ENCODE measurements around the gene C2CD5.

C2CD5 gene

DNA sequence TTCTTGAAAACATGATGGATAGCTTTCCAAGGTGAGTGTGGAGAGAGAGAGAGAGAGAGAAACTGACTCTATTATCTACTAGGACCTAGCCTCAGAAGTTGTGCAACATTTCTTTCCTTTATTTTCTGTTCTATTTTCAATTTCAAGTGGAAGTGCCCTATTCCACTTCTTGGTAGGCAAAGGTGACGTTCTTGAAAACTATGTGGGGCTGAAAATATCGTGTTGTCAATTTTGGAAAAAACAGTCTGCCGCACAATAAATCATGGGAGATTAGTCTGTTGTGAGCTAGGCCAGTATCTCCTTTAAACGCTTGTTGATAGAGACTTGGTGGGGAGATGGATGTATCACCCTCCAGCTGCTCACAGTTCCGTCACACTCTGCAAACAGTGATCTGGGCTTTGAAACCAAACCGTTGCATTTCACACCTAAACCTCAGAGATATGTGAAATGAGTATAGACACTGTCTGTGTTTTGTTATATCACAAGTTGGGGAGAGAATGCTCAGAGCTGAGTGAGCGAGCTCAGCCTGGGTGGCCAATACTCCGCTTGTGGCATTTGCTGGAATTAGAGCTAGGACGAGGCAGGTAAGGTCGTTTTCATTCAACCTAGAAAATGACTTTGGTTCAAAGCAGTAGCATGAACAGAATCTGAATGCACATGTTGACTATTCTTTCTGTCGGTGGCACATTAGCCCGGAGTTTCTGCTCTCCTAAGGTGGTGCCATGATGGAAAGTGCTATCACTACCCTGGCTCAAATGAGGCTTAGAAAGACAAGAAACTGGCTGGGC is 134.8 kb downstream of the C2CD5 start:
- no peak for DNase-seq

DNA sequence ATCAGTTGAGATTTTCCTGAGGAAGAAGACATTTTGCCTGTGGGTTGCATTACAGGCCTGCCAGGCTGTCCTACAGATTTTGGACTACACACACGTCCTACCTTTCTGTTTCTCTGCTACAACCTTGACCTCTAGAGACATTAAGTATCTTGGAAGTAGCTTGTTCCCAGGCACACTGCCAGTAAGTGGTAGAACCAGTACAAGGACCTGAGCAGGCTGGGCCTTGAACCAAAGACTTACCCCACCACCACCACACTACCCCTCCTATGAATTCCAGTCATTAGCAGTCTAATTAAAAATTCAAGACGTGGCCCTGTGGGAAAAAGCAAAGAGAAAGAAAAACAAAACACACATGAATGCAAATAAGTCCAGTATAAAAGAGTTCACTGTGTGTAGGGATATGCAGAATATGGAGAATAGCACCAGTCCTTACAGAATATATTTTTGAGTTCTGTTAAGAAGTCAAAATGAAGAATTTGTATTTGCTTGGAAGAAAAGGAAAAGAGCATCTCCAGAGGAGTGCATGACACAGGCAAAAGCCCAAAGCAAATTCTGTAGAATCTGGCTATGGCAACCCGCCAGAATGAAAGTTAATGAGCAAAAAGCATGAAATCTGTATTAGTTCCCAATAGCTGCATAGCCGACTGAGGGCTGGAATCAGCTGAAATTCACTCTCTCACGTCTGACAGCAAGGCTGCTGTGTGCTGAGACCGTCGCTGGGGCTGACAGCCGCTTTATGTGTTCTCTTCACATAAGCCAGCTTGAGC is 135.5 kb downstream of the C2CD5 start:
- DNase-seq = no peak

DNA sequence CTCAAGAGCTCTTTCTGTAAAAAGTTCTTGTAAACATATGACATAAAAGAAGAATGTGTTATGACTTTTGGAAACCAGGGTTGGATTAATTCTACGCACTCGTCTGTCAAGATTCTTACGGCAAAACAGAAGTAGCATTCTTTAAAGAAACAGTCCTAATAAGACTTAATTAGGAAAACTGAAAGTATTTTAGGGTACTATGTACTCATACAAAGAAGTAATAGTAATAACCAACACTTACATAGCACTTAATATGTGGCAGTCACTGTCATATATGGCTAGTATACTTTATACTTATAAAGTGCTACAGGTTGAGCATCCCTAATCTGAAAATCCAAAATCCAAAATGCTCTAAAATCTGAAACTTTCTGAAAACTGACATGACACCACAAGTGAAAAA is 136.9 kb downstream of the C2CD5 start:
- DNase-seq = no peak

DNA sequence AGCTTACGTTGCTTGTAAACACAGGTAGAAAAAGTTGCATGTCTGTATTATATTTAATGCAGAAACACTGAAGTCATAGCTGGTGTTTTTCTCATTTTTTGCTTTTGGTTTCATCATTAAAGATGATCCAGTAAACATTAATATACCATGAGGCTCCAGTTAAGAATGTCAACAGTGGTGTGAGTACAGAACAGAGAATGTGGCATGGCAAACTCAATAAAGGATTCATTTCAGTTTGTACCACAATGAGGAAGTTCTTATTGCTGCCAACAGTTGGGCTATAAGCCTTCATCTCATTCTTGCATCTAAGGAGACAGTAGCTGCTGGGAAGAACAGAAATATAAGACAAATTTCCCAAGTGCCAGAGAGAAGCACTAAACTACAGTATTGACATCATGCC is 137.7 kb downstream of the C2CD5 start:
- DNase-seq = no peak

DNA sequence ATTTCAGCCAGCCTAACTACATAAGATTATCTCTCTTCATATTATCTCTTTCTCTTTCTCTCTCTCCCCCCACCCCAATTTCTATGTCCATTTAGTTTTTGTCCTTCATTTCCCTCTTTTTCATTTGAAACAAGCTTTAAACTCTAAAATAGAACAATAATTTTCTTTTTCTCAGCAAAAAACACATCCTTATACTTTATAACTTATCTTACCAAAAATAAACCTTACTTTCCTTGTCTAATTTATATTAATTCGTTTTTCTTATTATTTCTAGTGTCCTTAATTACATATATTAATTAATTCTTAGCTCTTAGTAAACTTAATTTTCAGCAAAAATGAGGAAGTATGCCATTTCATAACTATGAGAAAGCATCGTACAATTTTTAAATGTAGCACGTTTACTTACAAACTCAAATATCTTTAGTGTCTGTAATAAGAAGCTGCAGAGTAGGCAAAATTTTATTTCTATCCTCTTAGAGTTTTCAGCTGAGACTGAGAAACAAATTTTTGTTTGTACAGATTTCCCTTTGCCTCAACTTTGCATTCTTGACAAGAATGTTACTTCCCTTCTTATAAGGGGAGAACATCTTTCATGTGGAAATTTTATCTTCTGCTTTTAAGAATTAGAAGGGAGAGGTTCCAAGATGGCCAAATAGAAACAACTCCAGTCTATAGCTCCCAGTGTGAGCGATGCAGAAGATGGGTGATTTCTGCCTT is 144.7 kb downstream of the C2CD5 start:
- DNase-seq = no peak

Measured in fibroblast of skin of back (primary cell).